RKO (cell line): Measurements from ENCODE around the gene UACA.
"Not testable (repeated sequence)": the region's sequence is repeated elsewhere in the genome, so short reads cannot be mapped to it uniquely, and the experiment has no call there.

Experiments
- DNase-seq: peaks from one replicate; pipeline ENCODE4 v3.0.0-alpha.2; 2016; ENCODE audit warnings: low spot score

The UACA gene

GRCh38 chr15:70627734-70628548, 135.4 kb downstream of the UACA start:
- no peak for DNase-seq

GRCh38 chr15:70627322-70627721, 136.0 kb downstream of the UACA start:
- DNase-seq = no peak

GRCh38 chr15:70625438-70625837, 137.9 kb downstream of the UACA start:
- DNase-seq = no peak

GRCh38 chr15:70625011-70625410, 138.3 kb downstream of the UACA start:
- DNase-seq = no peak

- no peak for DNase-seq
Observed at GRCh38 chr15:70618929-70619328, 144.4 kb downstream of the UACA start.

- DNase-seq = no peak
Observed at GRCh38 chr15:70617911-70618287, 145.5 kb downstream of the UACA start.

- no peak for DNase-seq
Observed at GRCh38 chr15:70617076-70617910, 146.1 kb downstream of the UACA start.

GRCh38 chr15:70616311-70616756, 147.0 kb downstream of the UACA start:
- DNase-seq = not testable (repeated sequence)

GRCh38 chr15:70615435-70616310, 147.7 kb downstream of the UACA start:
- no peak for DNase-seq

GRCh38 chr15:70614221-70614620, 149.1 kb downstream of the UACA start:
- no peak for DNase-seq

- no peak for DNase-seq
Observed at GRCh38 chr15:70613271-70613670, 150.1 kb downstream of the UACA start.

GRCh38 chr15:70611286-70611685, 152.1 kb downstream of the UACA start:
- no peak for DNase-seq

GRCh38 chr15:70610541-70610940, 152.8 kb downstream of the UACA start:
- DNase-seq = no peak

- no peak for DNase-seq
Observed at GRCh38 chr15:70609889-70610288, 153.5 kb downstream of the UACA start.

GRCh38 chr15:70608144-70608543, 155.2 kb downstream of the UACA start:
- DNase-seq = no peak

- no peak for DNase-seq
Observed at GRCh38 chr15:70605606-70606410, 157.6 kb downstream of the UACA start.

- DNase-seq = no peak
Observed at GRCh38 chr15:70604666-70605315, 158.6 kb downstream of the UACA start.
